ENCODE measurements around the gene SOHLH1.

SOHLH1 gene

GRCh38 chr9:135662758-135663450 lies 36.4 kb downstream of the SOHLH1 start, which contains the start of gene LCN9:
Gene LCN9 (plus strand): TSS chr9:135663309. CDS start chr9:135663322, 13 bp downstream.
- DNase-seq, result no peak
- H4K20me1 ChIP-seq (ENCODE audit: insufficient read depth, low read length), result no peaks in the 10 kb centered on the region
- no peak within 1 kb of the TSS for H3K9ac ChIP-seq (ENCODE audit: low read length)
- H3K79me2 ChIP-seq (ENCODE audit: low read length), result no peaks in the 10 kb centered on the region
- no peaks in the 10 kb centered on the region for H3K36me3 ChIP-seq (replicated peaks; ENCODE audit: insufficient read depth, low read length)
- no peaks in the 10 kb centered on the region for H3K9me2 ChIP-seq (replicated peaks; ENCODE audit: insufficient read depth, low read length)
- no peaks in the 10 kb centered on the region for H3F3A ChIP-seq (ENCODE audit: insufficient read depth, low read length)
- TF ChIP-seq CTCF (IDR thresholded peaks at IDR 0.05; ENCODE audit: low read length), result no peak
- TF ChIP-seq EZH2phosphoT487 (IDR thresholded peaks at IDR 0.05; ENCODE audit: low read length), result no peak
- no peak for TF ChIP-seq EZH2 (optimal IDR thresholded peaks at IDR 0.05; ENCODE audit: low read depth, low read length)
- H2AFZ ChIP-seq (ENCODE audit: low read length), result no peak within 1 kb of the TSS
- H3K27ac ChIP-seq (ENCODE audit: low read length), result no peak within 1 kb of the TSS
- H3K4me3 ChIP-seq (ENCODE audit: low read length), result no peak within 1 kb of the TSS
- H3K9me3 ChIP-seq (replicated peaks; ENCODE audit: insufficient read depth, low read length), result no peaks in the 10 kb centered on the region
- peaks cover 89% of the 10 kb centered on the region for H3K27me3 ChIP-seq (replicated peaks; ENCODE audit: insufficient read depth, low read length)
- 0 out of 2 replicates have a peak, but pooled peaks cover 4% of the 10 kb centered on the region for H3K4me1 ChIP-seq (ENCODE audit: low read length)
- no peak within 1 kb of the TSS for H3K4me2 ChIP-seq (ENCODE audit: low read depth, low read length)

GRCh38 chr9:135661816-135662560 lies 37.3 kb downstream of the SOHLH1 start:
- no peaks in the 10 kb centered on the region for H3K9me3 ChIP-seq (replicated peaks; ENCODE audit: insufficient read depth, low read length)
- H3K27ac ChIP-seq (ENCODE audit: low read length), result no peak overlapping the region
- H3K27me3 ChIP-seq (replicated peaks; ENCODE audit: insufficient read depth, low read length), result peaks cover 91% of the 10 kb centered on the region
- TF ChIP-seq EZH2phosphoT487 (IDR thresholded peaks at IDR 0.05; ENCODE audit: low read length) (no peak), CTCF (IDR thresholded peaks at IDR 0.05; ENCODE audit: low read length) (no peak), EZH2 (optimal IDR thresholded peaks at IDR 0.05; ENCODE audit: low read depth, low read length) (no peak)
- no peaks in the 10 kb centered on the region for H3K9me2 ChIP-seq (replicated peaks; ENCODE audit: insufficient read depth, low read length)
- 0 out of 2 replicates have a peak, but pooled peaks cover 4% of the 10 kb centered on the region for H3K4me1 ChIP-seq (ENCODE audit: low read length)
- no peaks in the 10 kb centered on the region for H4K20me1 ChIP-seq (ENCODE audit: insufficient read depth, low read length)
- DNase-seq, result no peak
- no peaks in the 10 kb centered on the region for H3F3A ChIP-seq (ENCODE audit: insufficient read depth, low read length)
- no peaks in the 10 kb centered on the region for H3K36me3 ChIP-seq (replicated peaks; ENCODE audit: insufficient read depth, low read length)
- no peak overlapping the region for H3K4me2 ChIP-seq (ENCODE audit: low read depth, low read length)
- H2AFZ ChIP-seq (ENCODE audit: low read length), result no peak overlapping the region
- no peak overlapping the region for H3K9ac ChIP-seq (ENCODE audit: low read length)
- H3K79me2 ChIP-seq (ENCODE audit: low read length), result no peaks in the 10 kb centered on the region
- no peak overlapping the region for H3K4me3 ChIP-seq (ENCODE audit: low read length)

GRCh38 chr9:135660407-135660806 lies 38.9 kb downstream of the SOHLH1 start:
- TF ChIP-seq CTCF (IDR thresholded peaks at IDR 0.05; ENCODE audit: low read length) (no peak), EZH2 (optimal IDR thresholded peaks at IDR 0.05; ENCODE audit: low read depth, low read length) (no peak)
- H3K9ac ChIP-seq (ENCODE audit: low read length), result no peak overlapping the region

More at GRCh38 chr9:135660407-135660806, 38.9 kb downstream of the SOHLH1 start:
- Histone ChIP-seq H4K20me1 (ENCODE audit: insufficient read depth, low read length) (no peaks in the 10 kb centered on the region), H3K9me2 (replicated peaks; ENCODE audit: insufficient read depth, low read length) (no peaks in the 10 kb centered on the region), H3K27me3 (replicated peaks; ENCODE audit: insufficient read depth, low read length) (peaks cover 92% of the 10 kb centered on the region), H2AFZ (ENCODE audit: low read length) (no peak overlapping the region), H3K9me3 (replicated peaks; ENCODE audit: insufficient read depth, low read length) (no peaks in the 10 kb centered on the region), H3K27ac (ENCODE audit: low read length) (no peak overlapping the region), H3K4me1 (ENCODE audit: low read length) (no peaks in the 10 kb centered on the region), H3F3A (ENCODE audit: insufficient read depth, low read length) (no peaks in the 10 kb centered on the region), H3K4me3 (ENCODE audit: low read length) (no peak overlapping the region), H3K4me2 (ENCODE audit: low read depth, low read length) (no peak overlapping the region), H3K79me2 (ENCODE audit: low read length) (no peaks in the 10 kb centered on the region), H3K36me3 (replicated peaks; ENCODE audit: insufficient read depth, low read length) (no peaks in the 10 kb centered on the region)
- no peak for DNase-seq
